ENCODE results near the gene OTULIN.

DNA sequence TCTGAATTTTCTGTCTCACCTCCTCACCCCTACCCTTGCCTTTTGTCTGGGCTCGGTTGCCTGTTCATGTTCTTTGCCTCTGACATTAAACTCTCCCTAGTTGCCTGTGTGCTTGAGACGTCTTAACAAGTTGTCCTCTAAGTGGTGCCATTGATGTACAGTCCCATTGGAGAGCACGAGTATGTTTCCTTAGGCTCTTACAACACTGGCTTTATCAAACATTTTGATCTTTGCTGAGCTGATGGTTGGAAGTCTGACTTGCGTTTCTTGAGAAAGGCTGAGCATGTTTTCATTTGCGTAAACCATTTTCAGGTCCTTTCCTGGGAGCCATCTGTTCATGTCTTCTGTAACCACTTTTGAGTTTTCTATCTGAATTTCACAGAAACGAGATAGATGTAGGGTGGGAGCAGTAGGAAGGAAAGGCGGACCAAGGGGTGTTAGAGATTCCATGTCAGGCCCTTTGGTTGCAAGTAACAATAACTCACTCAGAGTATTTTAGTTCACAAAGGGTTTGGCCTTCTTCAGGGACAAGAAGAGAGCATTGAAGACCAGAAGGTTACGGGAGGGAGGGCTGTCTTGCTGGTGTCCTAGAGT is 35.4 kb downstream of the OTULIN start:
- TF ChIP-seq, protein P1, sequence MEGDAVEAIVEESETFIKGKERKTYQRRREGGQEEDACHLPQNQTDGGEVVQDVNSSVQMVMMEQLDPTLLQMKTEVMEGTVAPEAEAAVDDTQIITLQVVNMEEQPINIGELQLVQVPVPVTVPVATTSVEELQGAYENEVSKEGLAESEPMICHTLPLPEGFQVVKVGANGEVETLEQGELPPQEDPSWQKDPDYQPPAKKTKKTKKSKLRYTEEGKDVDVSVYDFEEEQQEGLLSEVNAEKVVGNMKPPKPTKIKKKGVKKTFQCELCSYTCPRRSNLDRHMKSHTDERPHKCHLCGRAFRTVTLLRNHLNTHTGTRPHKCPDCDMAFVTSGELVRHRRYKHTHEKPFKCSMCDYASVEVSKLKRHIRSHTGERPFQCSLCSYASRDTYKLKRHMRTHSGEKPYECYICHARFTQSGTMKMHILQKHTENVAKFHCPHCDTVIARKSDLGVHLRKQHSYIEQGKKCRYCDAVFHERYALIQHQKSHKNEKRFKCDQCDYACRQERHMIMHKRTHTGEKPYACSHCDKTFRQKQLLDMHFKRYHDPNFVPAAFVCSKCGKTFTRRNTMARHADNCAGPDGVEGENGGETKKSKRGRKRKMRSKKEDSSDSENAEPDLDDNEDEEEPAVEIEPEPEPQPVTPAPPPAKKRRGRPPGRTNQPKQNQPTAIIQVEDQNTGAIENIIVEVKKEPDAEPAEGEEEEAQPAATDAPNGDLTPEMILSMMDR (conservative IDR thresholded peaks at IDR 0.05 in 1 of 2, IDR thresholded peaks at IDR 0.05 in 1 of 2; ENCODE audit: extremely low read depth in 1 of 2, insufficient read depth in 1 of 2, low read depth in 1 of 2, low read length in 2 of 2), result no peak
- no peak for TF ChIP-seq EZH2 (IDR thresholded peaks at IDR 0.05; ENCODE audit: borderline replicate concordance, low read length)

Measured in mammary epithelial cell (primary cell).